Measurements from ENCODE around the gene FOSL1. TPM values are rescaled to one million over a fixed set of nuclear protein-coding genes. Genes with fewer than 3 reads are reported as not detected.
"Not testable (repeated sequence)": the region's sequence is repeated elsewhere in the genome, so short reads cannot be mapped to it uniquely, and the experiment has no call there.

The FOSL1 gene
- total RNA-seq, 1 donor from 2014 or later = not detected

- DNase-seq = no peak
These were observed 47.5 kb downstream of the FOSL1 start for GRCh38 chr11:65852508-65853245.

GRCh38 chr11:65851811-65852507, 48.2 kb downstream of the FOSL1 start:
- DNase-seq = no peak

GRCh38 chr11:65851083-65851579, 49.1 kb downstream of the FOSL1 start:
- no peak for DNase-seq

GRCh38 chr11:65850217-65851082, 49.7 kb downstream of the FOSL1 start:
- no peak for DNase-seq

GRCh38 chr11:65849771-65850216, 50.4 kb downstream of the FOSL1 start:
- no peak for DNase-seq

- no peak for DNase-seq
These were observed 50.8 kb downstream of the FOSL1 start for GRCh38 chr11:65849366-65849765.

- not testable (repeated sequence) for DNase-seq
These were observed 51.5 kb downstream of the FOSL1 start for GRCh38 chr11:65848693-65849092.

GRCh38 chr11:65847746-65848145, 52.4 kb downstream of the FOSL1 start:
- DNase-seq = no peak

GRCh38 chr11:65844231-65844872, 55.8 kb downstream of the FOSL1 start:
- DNase-seq = no peak

- no peak for DNase-seq
These were observed 56.4 kb downstream of the FOSL1 start for GRCh38 chr11:65843811-65844210.

GRCh38 chr11:65842144-65842543, 58.0 kb downstream of the FOSL1 start:
- DNase-seq = no peak

Other genes starting within 250 kb of the FOSL1 start
- gene RELA, start 237.5 kb downstream of the FOSL1 start, total RNA-seq = 12.6 TPM
- gene KAT5, start 188.1 kb downstream of the FOSL1 start, total RNA-seq = 43.8 TPM
- gene RNASEH2C, start 179.6 kb downstream of the FOSL1 start, total RNA-seq = 9.4 TPM
- 4.7 TPM for gene AP5B1, start 119.4 kb downstream of the FOSL1 start, total RNA-seq
- gene OVOL1, start 113.3 kb downstream of the FOSL1 start, total RNA-seq = not detected
- 7.3 TPM for gene SNX32, start 66.4 kb downstream of the FOSL1 start, total RNA-seq
- gene CFL1, start 42.2 kb downstream of the FOSL1 start, total RNA-seq = 404 TPM
- 45.9 TPM for gene MUS81, start 40.0 kb downstream of the FOSL1 start, total RNA-seq
- gene EFEMP2, start 27.6 kb downstream of the FOSL1 start, total RNA-seq = 13.3 TPM
- not detected for gene CTSW, start 20.6 kb downstream of the FOSL1 start, total RNA-seq
- 107 TPM for gene FIBP, start 11.9 kb downstream of the FOSL1 start, total RNA-seq
- 14.0 TPM for gene CCDC85B, start 9.7 kb downstream of the FOSL1 start, total RNA-seq
- gene C11orf68, start 18.7 kb upstream of the FOSL1 start, total RNA-seq = 12.6 TPM
- gene DRAP1, start 19.0 kb upstream of the FOSL1 start, total RNA-seq = 50.4 TPM
- gene TSGA10IP, start 45.1 kb upstream of the FOSL1 start, total RNA-seq = not detected
- gene SART1, start 61.3 kb upstream of the FOSL1 start, total RNA-seq = 22.1 TPM
- gene EIF1AD, start 101.8 kb upstream of the FOSL1 start, total RNA-seq = 20.7 TPM
- gene BANF1, start 102.1 kb upstream of the FOSL1 start, total RNA-seq = 16.7 TPM
- gene CST6, start 111.6 kb upstream of the FOSL1 start, total RNA-seq = not detected
- gene CATSPER1, start 126.1 kb upstream of the FOSL1 start, total RNA-seq = not detected
- gene GAL3ST3, start 148.8 kb upstream of the FOSL1 start, total RNA-seq = 14.0 TPM
- gene SF3B2, start 152.0 kb upstream of the FOSL1 start, total RNA-seq = 88.6 TPM
- gene PACS1, start 169.9 kb upstream of the FOSL1 start, total RNA-seq = 34.5 TPM